OCI-LY7 (cell line): ENCODE results near the gene GCAT. TPM values are rescaled to one million over a fixed set of nuclear protein-coding genes. Genes with fewer than 3 reads are reported as not detected.

Experiments used
- BruUV-seq: library from RNA; stranded (reverse); fragments of 400-500 nt; replicated peaks from 2 replicates; lab custom pipeline; 2021; lab: Mats Ljungman, UMichigan
- CTCF ChIA-PET: fragments of 300-600 bp; sonication (Branson Sonifier 250); formaldehyde crosslinking; loops from one replicate; lab custom pipeline; 2022; ENCODE audit warnings: antibody characterized with exemption; ENCODE audit not compliant: unreplicated experiment; lab: Charles Lee
- POLR2A ChIA-PET: fragments of 300-600 bp; sonication (Branson Sonifier 250); formaldehyde crosslinking; loops from one replicate; lab custom pipeline; 2022; ENCODE audit warnings: antibody characterized with exemption; lab: Charles Lee
- DNase-seq: peaks from one replicate; pipeline ENCODE4 v3.0.0-alpha.2; 2015; ENCODE audit warnings: low spot score
- H2AFZ ChIP-seq: fragments of 200-600 bp; sonication (generic), shearing (Covaris generic); 2 replicates; pipeline ENCODE4 v1.6.1; 2014; ENCODE audit warnings: mild to moderate bottlenecking, antibody characterized with exemption, low read length, moderate library complexity
- H3K27ac ChIP-seq: fragments of 200-600 bp; sonication (generic); 2 replicates; pipeline ENCODE4 v1.5.1; 2014; ENCODE audit warnings: mixed run types, low read depth, mild to moderate bottlenecking, moderate library complexity, low read length, inconsistent platforms; ENCODE audit not compliant: poor library complexity, severe bottlenecking
- H3K36me3 ChIP-seq: fragments of 200-600 bp; sonication (generic); 2 replicates; pipeline ENCODE4 v1.6.1; 2014; ENCODE audit warnings: mild to moderate bottlenecking, antibody characterized with exemption, low read length, moderate library complexity, mixed read lengths; ENCODE audit not compliant: insufficient read depth
- H3K4me1 ChIP-seq: fragments of 200-600 bp; sonication (generic); 2 replicates; pipeline ENCODE4 v1.5.1; 2014; ENCODE audit warnings: mild to moderate bottlenecking, low read length; ENCODE audit not compliant: insufficient read depth, poor library complexity, severe bottlenecking
- H3K4me2 ChIP-seq: fragments of 200-600 bp; sonication (generic); 2 replicates; pipeline ENCODE4 v1.6.1; 2014; ENCODE audit warnings: mild to moderate bottlenecking, low read length
- H3K4me3 ChIP-seq: fragments of 200-600 bp; sonication (generic); 2 replicates; pipeline ENCODE4 v1.5.1; 2014; ENCODE audit warnings: mild to moderate bottlenecking, low read depth, low read length; ENCODE audit not compliant: poor library complexity, severe bottlenecking
- H3K79me2 ChIP-seq: fragments of 200-600 bp; sonication (generic); 2 replicates; pipeline ENCODE4 v1.6.1; 2016; ENCODE audit warnings: low read depth, mild to moderate bottlenecking, low read length, moderate library complexity, mixed read lengths; ENCODE audit not compliant: insufficient read depth
- H3K9me2 ChIP-seq: fragments of 200-600 bp; sonication (generic); 2 replicates; pipeline ENCODE4 v1.6.1; 2016; ENCODE audit warnings: mild to moderate bottlenecking, low read length, mixed read lengths; ENCODE audit not compliant: insufficient read depth
- H3K9me3 ChIP-seq: fragments of 200-600 bp; sonication (generic); 2 replicates; pipeline ENCODE4 v1.6.1; 2014; ENCODE audit warnings: mild to moderate bottlenecking, mixed run types, low read length, mixed read lengths
- H4K20me1 ChIP-seq: fragments of 200-600 bp; sonication (generic); 2 replicates; pipeline ENCODE4 v1.6.1; 2014; ENCODE audit warnings: mild to moderate bottlenecking, antibody characterized with exemption, low read length, moderate library complexity, mixed read lengths; ENCODE audit not compliant: insufficient read depth
- CTCF ChIP-seq: fragments of 200-600 bp; sonication (generic); conservative IDR thresholded peaks from 2 replicates; pipeline ENCODE4 v1.5.1; 2014; ENCODE audit warnings: mild to moderate bottlenecking, antibody characterized with exemption, low read length, moderate library complexity, mixed read lengths
- EZH2phosphoT487 ChIP-seq: fragments of 200-600 bp; sonication (generic); IDR thresholded peaks from 2 replicates; pipeline ENCODE4 v1.6.1; 2018; ENCODE audit warnings: low read depth, borderline replicate concordance, mild to moderate bottlenecking, mixed run types, antibody characterized with exemption, low read length, moderate library complexity, mixed read lengths
- intact Hi-C: fragments of 100-400 bp; cut with micrococcal nuclease; formaldehyde crosslinking; loops from one replicate; pipeline ENCODE4 v1.10.0; 2022; ENCODE audit not compliant: unreplicated experiment
- total RNA-seq, 2 experiments: library from RNA; depleted of rRNA in 1 of 2; stranded (reverse); fragments of >200 nt in 1 of 2; shearing (Covaris generic) in 1 of 2; gene quantifications; 2 replicates each; pipeline ENCODE4 v1.2.3, GENCODE V29; 2014 to 2022

Gene GCAT
- total RNA-seq, 2 experiments from 2014 or later, result 14.6 to 17.3 TPM

GRCh38 chr22:37830093-37830842 is 22.5 kb downstream of the GCAT start:
- no TSS peak for BruUV-seq
- intact Hi-C loops, result no loop called here
- no peaks in the 10 kb centered on the region for H3K9me2 ChIP-seq
- no peaks in the 10 kb centered on the region for H4K20me1 ChIP-seq
- H3K4me3 ChIP-seq, result no peak overlapping the region
- no peaks in the 10 kb centered on the region for H3K4me1 ChIP-seq
- TF ChIP-seq CTCF (no peak), EZH2phosphoT487 (no peak)
- H3K36me3 ChIP-seq, result peaks cover 55% of the 10 kb centered on the region
- no peak for DNase-seq
- ChIA-PET CTCF (no interaction called here), POLR2A (no interaction called here)
- H3K79me2 ChIP-seq, result no peaks in the 10 kb centered on the region
- no peaks in the 10 kb centered on the region for H3K9me3 ChIP-seq
- H3K4me2 ChIP-seq, result no peak overlapping the region
- no peak overlapping the region for H2AFZ ChIP-seq
- H3K27ac ChIP-seq, result no peak overlapping the region

GRCh38 chr22:37831472-37831871 is 23.7 kb downstream of the GCAT start:
- no peak for DNase-seq
- H4K20me1 ChIP-seq, result no peaks in the 10 kb centered on the region
- no peaks in the 10 kb centered on the region for H3K9me2 ChIP-seq
- no peak overlapping the region for H3K4me3 ChIP-seq
- H3K4me1 ChIP-seq, result no peaks in the 10 kb centered on the region
- H3K9me3 ChIP-seq, result no peaks in the 10 kb centered on the region
- POLR2A ChIA-PET, result no interaction called here
- CTCF ChIA-PET, result no interaction called here
- H3K4me2 ChIP-seq, result no peak overlapping the region
- no peak overlapping the region for H3K27ac ChIP-seq
- H3K36me3 ChIP-seq, result peaks cover 55% of the 10 kb centered on the region
- no TSS peak for BruUV-seq
- H3K79me2 ChIP-seq, result no peaks in the 10 kb centered on the region
- TF ChIP-seq EZH2phosphoT487 (no peak), CTCF (no peak)
- intact Hi-C loops, result no loop called here
- no peak overlapping the region for H2AFZ ChIP-seq
